ENCODE data around the gene PLP2.

The PLP2 gene

GRCh38 chrX:49188468-49189076 lies 16.9 kb downstream of the PLP2 start:
- H3K4me3 ChIP-seq (ENCODE audit: low read depth, low read length), result no peak overlapping the region
- TF ChIP-seq, protein P1, sequence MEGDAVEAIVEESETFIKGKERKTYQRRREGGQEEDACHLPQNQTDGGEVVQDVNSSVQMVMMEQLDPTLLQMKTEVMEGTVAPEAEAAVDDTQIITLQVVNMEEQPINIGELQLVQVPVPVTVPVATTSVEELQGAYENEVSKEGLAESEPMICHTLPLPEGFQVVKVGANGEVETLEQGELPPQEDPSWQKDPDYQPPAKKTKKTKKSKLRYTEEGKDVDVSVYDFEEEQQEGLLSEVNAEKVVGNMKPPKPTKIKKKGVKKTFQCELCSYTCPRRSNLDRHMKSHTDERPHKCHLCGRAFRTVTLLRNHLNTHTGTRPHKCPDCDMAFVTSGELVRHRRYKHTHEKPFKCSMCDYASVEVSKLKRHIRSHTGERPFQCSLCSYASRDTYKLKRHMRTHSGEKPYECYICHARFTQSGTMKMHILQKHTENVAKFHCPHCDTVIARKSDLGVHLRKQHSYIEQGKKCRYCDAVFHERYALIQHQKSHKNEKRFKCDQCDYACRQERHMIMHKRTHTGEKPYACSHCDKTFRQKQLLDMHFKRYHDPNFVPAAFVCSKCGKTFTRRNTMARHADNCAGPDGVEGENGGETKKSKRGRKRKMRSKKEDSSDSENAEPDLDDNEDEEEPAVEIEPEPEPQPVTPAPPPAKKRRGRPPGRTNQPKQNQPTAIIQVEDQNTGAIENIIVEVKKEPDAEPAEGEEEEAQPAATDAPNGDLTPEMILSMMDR (IDR thresholded peaks at IDR 0.05; ENCODE audit: low read depth, low read length, missing control alignments), result no peak
- no peak for DNase-seq (ENCODE audit: low read depth)
- in situ Hi-C loops (cut with HindIII; ENCODE audit: low sequenced_read_pairs), result no loop called here

DNA sequence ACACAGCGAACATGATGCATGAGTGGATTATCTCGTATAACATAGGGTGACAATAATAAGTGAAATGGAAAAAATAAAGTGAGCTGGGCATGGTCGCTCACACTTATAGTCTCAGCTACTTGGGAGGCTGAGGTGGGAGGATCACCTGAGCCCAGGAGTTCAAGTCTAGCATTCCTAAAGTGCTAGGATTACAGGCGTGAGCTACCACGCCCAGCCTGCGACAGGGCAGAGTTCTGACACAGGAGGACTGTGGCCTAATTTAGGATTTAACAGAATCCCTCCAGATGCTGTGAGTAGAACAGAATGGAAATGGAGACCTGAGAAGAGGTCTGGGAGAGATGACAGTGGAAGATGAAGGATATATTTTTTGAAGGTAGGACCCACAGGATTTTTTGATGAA lies 17.9 kb downstream of the PLP2 start:
- TF ChIP-seq, protein P1 (IDR thresholded peaks at IDR 0.05; ENCODE audit: low read depth, low read length, missing control alignments), result no peak
- in situ Hi-C loops (cut with HindIII; ENCODE audit: low sequenced_read_pairs), result no loop called here
- peak overlapping the region; percentile 40 for H3K4me3 ChIP-seq (ENCODE audit: low read depth, low read length)
- DNase-seq (ENCODE audit: low read depth), result no peak

- in situ Hi-C loops (cut with HindIII; ENCODE audit: low sequenced_read_pairs), result no loop called here
- DNase-seq (ENCODE audit: low read depth), result peak; percentile 97
- TF ChIP-seq, protein P1 (IDR thresholded peaks at IDR 0.05; ENCODE audit: low read depth, low read length, missing control alignments), result no peak
- H3K4me3 ChIP-seq (ENCODE audit: low read depth, low read length), result peak overlapping the region; percentile 50
Measured at GRCh38 chrX:49190821-49191573, 19.3 kb downstream of the PLP2 start.

DNA sequence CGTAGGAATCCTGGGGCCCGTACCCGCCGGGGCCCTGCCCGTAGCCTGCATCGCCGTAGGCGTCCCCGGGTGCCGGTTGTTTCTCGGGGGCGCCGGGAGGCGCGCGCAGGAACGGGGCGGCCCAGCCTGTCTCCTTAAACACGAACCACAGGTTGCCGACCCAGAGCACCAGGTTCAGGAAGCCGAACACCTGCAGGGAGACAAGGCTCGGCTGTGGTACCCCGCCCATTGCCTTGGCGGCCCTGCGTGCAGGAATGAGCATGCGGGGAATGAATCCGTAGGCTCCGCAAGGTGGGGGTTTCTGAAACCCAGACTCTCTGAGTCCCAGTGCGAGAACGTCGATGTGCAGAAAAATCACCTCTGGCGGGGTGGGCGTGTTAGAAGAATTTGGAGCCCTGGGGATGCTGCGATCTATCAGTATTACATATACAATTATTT lies 19.9 kb downstream of the PLP2 start:
- DNase-seq (ENCODE audit: low read depth), result no peak
- TF ChIP-seq, protein P1 (IDR thresholded peaks at IDR 0.05; ENCODE audit: low read depth, low read length, missing control alignments), result no peak
- in situ Hi-C loops (cut with HindIII; ENCODE audit: low sequenced_read_pairs), result no loop called here
- H3K4me3 ChIP-seq (ENCODE audit: low read depth, low read length), result peak overlapping the region; percentile 50

- in situ Hi-C loops (cut with HindIII; ENCODE audit: low sequenced_read_pairs), result no loop called here
- TF ChIP-seq, protein P1 (IDR thresholded peaks at IDR 0.05; ENCODE audit: low read depth, low read length, missing control alignments), result peak; percentile 68
- no peak overlapping the region for H3K4me3 ChIP-seq (ENCODE audit: low read depth, low read length)
- DNase-seq (ENCODE audit: low read depth), result no peak
Measured at GRCh38 chrX:49192722-49193328, 21.1 kb downstream of the PLP2 start.

DNA sequence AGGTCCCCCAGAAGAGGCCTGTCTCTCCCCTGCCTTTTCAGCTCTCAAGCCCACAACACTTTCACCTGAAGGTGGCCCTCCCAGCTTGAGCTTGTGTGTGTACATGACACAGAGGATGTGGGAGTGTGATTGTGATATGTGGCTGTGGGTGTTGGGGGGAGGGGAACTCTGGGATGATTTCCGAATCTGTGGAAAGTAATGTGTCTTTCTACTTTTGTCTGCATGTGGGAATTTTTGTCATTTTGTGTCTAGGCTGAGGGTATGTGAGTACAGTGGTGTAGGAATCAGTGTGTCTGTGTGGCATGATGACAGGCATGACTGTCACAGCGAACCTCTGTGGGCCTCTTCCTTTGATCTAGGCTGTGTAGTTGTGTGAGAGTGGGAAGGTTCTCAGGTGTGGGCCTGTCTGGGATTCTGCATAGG lies 21.9 kb downstream of the PLP2 start:
- TF ChIP-seq, protein P1 (IDR thresholded peaks at IDR 0.05; ENCODE audit: low read depth, low read length, missing control alignments), result no peak
- in situ Hi-C loops (cut with HindIII; ENCODE audit: low sequenced_read_pairs), result no loop called here

More for the DNA sequence above, 21.9 kb downstream of the PLP2 start:
- DNase-seq (ENCODE audit: low read depth), result no peak
- H3K4me3 ChIP-seq (ENCODE audit: low read depth, low read length), result no peak overlapping the region
